Fibroblast of skin of back (primary cell): ENCODE measurements around the gene RPS10.
A peak's percentile ranks its signal among the peaks of the same experiment; 100 is the strongest.
"Not testable (repeated sequence)": the region's sequence is repeated elsewhere in the genome, so short reads cannot be mapped to it uniquely, and the experiment has no call there.

ENCODE experiments used
- DNase-seq: peaks from one replicate; pipeline ENCODE4 v3.0.0-alpha.2; 2013

Gene RPS10

DNA sequence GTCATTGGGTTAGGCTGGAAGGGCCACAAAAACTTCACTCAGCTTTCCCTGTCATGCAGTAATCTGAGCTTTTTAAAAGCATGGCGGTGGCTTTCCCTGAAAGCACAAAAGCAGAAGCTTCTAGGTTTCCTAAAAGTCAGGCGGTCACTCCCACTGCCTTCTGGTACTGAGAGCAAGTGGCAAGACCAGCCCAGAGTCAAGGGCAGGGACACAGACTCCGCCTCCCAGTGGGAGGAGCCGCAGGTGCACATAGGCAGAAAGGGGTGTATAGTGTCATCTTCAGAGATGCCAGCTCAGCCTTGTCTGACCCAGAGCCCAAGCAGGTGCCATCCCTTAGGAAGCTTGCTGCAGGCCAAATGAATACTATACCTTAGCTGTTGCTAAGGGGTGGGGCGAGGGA lies 22.0 kb upstream of the RPS10 start:
- no peak for DNase-seq

DNA sequence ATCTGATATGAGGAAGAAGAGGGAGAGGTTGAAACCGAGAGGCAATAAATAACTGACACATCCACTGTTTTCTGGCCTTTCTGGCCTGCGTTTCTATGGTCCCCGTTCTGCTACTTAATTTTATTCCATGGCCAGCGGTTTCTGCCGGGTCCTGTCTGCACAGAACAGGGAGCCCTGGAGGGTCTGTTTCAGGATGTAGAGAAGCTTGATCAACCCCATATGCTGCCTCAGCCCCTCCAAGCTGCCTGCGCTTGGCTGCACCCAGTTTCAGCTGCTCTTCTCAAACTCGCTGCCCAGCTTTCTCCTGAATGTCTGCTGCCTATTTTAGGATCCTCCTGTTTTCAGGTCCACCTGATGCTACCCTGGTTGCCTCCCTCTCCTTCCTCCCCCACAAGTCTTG lies 21.5 kb upstream of the RPS10 start:
- no peak for DNase-seq

DNA sequence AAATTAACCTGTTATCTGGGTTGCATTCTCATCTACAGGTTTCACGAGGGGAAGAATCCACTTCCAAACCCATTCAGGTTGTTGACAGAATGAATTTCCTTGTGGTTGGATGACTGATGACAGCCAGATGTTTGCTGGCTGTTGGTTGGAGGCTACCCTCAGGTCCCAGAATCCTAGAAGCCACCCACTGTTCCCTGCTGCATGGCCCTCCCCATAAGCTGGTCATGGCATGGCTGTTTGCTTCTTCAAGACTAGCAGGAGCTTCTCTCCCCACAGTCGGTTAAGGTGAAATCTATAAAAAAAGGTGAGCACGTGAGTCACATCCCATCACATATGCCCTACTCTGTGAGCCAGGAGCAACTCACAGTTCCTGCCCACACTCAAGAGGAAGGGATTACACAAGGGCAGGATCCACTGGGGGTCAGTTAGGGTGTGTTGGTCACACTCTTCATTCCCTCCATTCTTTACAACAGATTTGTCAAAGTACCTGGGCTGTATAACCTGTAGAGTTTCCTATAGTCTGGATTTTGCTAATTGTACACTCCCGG lies 19.5 kb upstream of the RPS10 start:
- DNase-seq: no peak

DNA sequence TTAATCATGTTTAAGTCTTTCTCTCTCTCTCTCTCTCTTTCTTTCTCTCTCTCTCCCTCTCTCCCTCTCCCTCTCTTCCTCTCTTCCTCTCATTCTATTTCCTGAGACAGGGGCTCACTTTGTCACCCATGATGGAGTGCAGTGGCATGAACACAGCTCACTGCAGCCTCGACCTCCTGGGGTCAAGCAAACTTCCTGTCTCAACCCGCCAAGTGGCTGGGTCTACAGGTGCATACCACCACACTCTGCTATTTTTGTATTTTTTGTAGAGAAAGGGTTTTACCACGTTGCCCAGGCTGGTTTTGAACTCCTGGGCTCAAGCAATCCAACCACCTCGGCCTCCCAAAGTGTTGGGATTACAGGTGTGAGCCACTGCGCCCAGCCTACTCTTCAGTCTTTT lies 15.7 kb upstream of the RPS10 start:
- no peak for DNase-seq

DNA sequence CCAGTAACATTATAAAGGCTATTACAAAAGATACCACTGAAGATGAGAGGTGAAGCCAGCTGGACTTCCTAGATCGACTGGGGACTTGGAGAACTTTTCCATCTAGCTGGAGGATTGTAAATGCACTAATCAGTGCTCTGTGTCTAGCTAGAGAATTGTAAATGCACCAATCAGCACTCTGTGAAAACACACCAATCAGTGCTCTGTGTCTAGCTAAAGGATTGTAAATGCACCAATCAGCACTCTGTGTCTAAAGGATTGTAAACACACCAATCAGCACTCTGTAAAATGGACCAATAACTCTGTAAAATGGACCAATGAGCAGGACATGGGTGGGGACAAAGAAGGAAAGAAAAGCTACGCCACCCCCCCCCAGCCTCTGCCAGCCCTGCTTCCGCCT lies 13.6 kb upstream of the RPS10 start:
- no peak for DNase-seq

DNA sequence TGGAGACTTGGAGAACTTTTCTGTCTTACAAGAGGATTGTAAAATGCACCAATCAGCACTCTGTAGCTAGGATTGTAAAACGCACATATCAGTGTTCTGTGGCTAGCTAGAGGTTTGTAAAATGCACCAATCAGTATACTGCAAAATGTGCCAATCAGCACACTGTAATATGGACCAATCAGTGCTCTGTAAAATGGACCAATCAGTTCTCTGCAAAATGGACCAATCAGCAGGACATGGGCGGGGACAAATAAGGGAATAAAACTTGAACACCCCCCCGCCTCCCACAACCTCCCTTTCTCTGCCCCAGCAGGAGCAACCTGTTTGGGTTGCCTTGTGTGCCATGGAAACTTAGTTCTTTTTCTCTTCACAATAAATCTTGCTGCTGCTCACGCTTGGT lies 12.8 kb upstream of the RPS10 start:
- no peak for DNase-seq

DNA sequence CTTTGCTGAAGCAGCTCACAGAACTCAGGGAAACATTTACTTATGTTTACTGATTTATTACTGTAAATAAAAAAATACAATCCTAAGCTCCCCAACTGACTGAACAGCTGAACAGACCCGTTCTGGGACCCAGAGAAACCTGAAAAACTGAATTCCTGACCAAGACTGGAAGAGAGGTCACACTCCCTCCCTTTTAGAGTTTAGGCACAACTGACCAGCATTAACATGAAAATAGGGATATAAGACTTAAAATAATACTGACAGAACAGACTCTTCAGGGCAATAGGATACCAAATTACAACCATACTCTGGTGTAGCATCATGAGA lies 11.7 kb upstream of the RPS10 start:
- DNase-seq: no peak

DNA sequence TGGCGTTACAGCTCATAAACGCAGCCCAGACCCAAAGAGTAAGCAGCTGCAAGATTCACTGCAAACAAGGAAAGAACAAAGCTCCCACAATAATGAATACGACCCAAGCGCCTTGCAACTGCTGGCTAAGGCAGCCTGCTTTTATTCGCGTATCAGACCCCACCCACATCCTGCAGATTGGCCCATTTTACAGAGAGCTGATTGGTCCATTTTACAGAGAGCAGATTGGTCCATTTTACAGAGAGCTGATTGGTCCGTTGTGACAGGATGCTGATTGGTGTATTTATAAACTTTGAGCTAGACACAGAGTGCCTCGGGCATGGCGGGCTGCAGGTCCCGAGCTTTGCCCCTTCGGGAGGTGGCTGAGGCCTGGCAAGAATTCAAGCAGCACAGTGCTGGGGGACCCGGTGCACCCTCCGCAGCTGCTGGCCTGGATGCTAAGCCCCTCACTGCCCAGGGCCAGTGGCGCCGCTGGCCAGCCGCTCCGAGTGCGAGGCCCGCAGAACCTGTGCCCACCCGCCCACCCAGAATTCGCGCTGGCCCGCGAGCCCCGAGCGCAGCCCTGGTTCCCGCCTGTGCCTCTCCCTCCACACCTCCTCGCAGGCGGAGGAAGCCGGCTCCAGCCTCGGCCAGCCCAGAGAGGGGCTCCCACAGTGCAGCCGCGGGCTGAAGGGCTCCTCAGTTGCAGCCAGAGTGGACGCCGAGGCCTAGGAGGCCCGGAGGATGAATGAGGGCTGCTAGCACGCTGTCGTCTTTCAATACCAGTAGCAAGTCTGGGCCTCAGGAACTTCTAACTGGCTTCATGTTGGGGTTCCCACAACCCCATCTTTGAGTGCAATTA lies 11.2 kb upstream of the RPS10 start:
- DNase-seq: no peak

DNA sequence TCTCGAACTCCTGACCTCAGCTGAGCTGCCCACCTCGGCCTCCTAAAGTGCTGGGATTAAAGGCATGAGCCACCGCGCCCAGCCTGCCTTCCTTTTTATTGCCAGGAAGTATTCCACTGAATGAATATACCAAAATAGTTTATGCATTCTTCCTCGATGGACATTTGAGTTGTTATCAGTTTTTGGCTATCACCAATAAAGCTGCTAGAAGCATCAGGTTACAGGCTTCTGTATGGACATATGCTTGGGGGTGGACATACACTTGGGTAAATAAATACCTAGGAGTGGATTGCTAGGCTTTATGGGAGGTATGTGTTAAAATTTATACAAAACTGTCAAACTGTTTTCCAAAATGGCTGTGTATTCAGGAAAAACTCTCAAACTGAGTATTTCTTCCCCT lies 10.0 kb upstream of the RPS10 start:
- DNase-seq: no peak

DNA sequence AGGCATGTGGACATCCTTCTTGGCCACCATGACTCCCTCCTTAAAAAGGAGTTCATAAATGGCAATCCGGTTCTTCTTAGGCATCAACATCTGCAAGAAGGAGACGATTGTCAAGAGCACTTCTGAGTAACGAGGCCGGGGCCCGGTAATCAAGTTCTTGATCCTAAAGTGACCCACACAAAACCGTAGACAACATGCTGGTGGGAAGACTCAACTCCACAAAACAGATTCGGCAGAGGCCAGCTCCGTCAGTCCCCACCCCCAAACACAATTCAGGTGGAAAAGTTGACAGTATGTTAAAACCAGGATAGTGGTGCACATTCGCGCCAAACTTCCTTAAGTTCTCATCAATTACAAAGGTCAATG lies 754 bp downstream of the RPS10 start:
- no peak for DNase-seq

DNA sequence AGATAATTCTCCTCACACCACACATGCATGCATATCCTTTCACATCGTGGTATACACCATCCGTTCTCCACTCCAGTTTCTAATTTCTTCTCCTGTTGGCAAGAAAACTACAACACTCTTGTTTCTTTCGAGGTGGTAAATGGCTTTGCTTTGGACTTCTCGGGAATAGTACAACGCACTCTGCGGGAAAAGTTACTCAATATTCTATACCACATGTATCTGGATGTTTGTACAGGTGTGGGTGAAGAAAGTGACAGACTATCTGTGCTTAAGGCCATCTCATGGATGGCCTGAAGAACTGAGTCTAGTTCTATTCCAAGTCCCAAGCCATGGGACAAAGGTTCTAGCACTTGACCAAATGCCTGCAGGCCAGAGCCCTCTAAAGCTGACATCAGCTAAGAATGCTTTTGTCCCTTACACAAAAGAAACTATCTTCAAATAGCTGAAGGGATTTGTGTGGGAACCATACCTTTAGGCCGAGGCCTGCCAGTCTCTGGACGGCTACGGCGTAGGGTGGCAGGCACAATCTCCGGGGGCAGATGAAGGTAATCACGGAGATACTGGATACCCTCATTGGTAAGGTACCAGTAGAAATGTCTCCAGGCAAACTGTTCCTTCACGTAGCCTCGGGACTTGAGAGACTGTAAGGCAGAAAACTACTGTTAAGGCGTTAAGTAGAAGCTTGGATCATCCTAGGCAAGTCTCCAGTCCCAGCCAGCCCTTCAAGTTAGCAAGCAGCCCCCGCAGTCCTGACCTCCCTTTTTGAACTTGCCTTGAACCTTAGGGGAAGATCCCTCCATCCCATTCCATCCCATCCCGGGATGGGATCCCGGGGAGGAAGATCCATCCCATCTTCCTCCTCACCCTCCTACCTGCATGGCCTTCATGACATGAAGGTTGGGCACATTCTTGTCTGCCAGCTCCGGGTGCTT lies 1.4 kb downstream of the RPS10 start:
- no peak for DNase-seq

DNA sequence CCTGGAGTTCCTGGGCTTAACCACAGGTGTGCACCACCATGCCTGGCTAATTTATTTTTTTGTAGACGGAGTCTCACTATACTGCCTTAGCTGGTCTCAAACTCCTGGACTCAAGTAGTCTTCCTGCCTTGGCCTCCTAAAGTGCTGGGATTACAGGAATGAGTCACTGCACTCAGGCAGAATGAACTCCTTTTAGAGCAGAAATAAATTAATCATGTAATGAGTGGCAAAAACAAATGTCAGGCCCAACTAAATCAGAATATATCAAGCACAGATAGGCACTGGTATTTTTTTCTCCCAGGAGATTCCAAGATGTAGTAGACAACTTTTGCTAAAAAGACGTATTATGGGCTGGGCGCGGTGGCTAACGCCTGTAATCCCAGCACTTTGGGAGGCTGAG lies 2.6 kb downstream of the RPS10 start:
- DNase-seq: no peak

DNA sequence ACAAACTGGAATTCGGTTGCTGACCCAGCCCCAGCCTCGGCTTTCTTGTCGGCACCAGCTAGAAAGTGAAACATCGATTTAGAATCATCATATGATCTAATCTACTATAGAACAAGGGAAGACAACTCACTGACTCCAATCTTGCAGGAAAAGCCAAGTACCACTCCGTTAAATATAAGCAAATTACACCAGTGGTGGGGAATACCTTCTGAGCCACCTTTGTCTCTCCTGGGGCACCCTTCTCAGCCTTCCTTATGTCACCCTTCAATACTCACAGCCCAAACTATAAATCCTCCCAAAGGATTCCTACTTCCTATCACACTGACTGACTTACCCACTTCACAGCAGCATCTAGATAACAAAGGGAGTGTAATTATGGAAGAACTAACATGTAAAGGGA lies 7.5 kb downstream of the RPS10 start:
- no peak for DNase-seq

DNA sequence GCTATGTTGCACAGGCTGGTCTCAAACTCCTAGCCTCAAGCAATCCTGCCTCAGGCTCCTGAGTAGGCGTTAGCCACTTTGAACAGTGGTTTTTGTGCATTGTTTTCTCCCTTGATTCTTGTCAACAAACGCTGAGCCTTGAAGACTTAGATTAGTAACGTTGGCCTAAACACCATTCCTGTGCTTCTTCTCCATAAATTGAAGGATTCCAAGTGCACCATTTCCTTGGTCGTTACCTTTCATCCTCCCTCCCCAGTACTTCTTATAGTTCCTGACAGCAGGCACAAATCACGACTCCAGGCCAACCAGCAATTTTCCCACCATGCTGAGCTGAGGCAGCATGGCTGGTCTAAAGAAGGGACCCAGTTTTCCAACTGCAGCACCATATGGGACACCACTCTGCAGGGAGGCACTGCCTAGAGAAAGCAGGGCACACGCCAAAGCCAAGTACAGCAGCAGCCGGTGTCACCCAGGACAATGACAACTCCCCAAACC lies 8.9 kb downstream of the RPS10 start:
- no peak for DNase-seq

DNA sequence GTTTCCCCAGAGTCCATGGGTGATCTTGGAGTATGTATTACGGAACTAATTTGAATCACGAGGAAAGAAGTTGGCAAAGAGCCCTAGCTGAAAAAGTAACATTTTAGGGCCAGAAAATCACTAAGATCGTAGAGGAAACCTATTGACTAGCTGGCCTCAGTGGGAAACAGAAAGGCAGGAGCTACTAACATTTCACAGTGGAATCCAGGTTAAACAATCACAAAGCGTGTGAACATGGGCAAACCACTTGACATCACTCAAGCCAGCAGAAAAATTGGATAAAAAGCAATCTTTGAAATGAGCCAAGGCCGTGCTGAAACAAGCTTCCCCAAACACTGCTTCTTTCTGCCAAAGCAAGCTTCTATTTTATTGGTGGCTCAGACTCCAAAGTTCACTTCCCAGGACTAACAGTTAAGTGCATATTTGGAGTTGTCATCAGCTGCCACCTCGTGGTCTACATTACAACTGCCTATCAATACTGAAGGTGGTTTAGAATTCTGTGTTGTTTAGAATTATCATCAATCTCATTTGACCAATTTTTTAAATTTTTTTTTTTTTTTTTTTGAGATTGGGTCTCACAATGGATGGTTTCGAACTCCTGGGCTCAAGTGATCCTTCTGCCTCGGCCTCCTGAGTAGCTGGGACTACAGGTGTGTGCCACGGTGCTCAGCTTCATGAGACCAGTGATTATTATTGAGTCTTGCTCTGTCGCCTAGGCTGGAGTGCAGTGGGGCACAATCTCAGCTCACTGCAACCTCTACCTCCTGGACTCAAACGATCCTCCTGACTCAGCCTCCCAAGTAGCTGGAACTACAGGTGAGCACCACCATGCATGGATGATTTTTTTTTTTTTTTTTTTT lies 10.6 kb downstream of the RPS10 start:
- peak; percentile 57 for DNase-seq

DNA sequence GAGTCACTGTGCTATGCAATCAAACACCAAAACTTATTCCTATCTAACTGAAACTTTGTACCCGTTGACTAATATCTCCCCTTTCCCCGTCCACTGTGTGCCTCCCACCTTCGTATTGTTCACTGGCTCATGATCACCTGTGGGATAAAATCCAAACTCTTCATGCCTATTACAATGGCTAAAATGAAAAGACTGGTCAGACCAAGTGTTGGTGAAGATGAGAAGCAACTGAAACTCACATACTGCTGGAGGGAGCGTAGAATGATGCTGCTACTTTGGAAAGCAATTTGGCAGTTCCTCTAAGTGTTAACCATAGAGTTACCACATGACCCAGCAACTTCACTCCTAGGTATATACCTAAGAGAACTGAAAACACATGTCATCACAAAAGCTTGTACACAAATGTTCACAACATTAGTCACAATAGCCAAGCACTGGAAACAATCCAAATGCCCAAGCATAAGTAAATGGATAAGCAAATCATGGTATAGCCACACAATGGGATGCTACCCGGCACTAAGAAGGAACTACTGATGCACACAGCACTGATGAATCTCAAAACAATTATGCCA lies 13.1 kb downstream of the RPS10 start:
- peak; percentile 28 for DNase-seq

DNA sequence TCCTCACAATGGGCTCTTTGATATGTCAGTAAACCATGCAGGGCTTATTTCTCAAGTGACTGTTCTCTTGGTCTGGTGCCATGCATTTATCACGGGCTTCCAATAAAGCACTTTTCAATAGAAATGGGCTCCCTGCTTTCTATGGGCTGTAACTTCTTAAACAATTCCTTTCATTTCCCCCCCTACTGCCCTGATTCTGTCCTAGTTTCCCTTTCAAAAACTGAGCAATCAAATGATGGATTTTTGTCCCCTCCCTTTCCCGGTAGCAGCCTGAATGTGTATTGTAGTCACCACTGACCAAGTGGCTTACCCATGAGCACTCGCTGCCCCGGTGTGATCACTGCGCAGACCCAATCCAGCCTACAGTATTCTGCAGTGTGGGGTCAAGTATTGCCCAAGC lies 13.9 kb downstream of the RPS10 start:
- DNase-seq: no peak

DNA sequence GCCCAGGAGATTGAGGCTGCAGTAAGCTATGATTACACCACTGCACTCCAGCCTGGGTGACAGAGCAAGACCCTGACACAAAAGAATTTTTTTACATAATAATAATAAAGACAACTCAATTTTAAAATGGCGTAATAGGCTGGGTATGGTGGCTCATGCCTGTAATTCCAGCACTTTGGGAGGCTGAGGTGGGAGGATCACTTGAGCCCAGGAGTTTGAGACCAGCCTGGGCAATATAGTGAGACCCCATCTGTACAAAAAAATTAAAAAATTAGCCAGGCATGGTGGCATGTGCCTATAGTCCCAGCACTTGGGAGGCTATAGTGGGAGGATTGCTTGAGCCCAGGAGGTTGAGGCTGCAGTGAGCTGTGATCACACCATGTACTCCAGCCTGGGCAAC lies 18.0 kb downstream of the RPS10 start:
- not testable (repeated sequence) for DNase-seq

DNA sequence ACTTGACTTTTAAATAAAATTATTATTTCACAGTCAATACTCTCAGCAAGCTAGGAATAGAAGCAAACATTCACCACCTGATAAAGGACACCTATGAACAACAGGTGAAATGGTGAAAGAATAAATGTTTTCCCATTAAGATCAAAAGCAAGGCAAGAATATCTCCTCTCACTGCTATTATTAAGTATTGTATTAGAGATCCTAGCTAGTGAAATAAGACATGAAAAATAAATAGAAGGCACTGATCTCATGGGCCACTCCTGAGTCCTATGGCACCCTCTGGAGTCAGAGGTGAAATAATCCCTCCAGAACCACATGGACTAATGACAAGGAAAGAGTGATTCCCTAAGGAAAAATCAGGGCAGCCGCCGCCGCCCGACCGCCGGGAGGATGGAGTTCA lies 29.4 kb downstream of the RPS10 start:
- no peak for DNase-seq

DNA sequence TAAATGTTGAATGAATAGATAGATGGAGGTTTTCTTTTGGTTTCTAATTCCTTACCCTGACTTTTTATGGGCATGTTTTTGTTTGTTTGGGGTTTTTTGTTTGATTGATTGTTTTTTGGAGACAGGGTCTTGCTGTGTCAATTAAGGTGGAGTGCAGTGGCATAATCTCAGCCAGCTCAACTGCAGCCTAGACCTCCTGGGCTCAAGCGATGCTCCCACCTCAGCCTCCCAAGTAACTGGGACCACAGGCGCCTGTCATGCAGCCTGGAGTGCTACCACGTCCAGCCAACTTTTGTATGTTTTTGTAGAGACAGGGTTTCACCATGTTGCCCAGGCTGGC lies 31.9 kb downstream of the RPS10 start:
- no peak for DNase-seq

DNA sequence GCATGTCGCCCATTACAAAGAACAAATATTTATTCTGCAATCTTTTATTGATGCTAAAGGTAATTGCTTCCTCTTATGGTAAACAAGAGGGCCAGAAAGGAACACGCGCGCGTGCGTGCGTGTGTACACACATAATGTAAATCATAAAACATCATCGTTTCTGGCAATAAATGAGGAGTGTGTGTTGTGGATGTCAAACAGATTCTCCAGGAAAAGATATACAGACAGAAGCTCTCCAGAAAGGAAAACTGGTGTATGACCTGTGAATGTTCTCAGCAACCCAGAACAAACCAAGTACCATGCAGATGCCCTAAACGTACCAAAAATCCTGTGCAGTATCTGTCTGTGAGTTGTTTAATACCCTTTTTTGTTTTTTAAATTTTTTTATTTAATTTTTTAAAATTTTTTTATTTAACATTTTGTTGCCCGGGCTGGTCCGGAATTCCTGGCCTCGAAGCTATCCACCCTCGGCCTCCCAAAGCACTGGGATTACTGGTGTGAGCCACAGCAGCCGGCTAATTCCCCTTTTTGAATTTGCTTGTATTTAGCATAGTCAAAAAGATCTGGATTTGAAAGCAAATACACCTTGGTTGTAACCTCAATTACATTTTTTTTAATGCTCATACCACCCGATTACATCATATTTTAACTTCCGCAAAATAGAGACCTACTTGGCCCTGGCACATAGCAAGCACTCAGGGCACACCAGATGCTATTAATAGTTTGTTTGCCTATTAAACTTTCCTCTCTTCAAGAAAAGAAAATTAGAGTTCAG lies 32.5 kb downstream of the RPS10 start:
- DNase-seq: no peak
